ENCODE data around the gene SEC14L1. TPM values are rescaled to one million over a fixed set of nuclear protein-coding genes. Genes with fewer than 3 reads are reported as not detected.
A peak's percentile ranks its signal among the peaks of the same experiment; 100 is the strongest.
"Not testable (repeated sequence)": the region's sequence is repeated elsewhere in the genome, so short reads cannot be mapped to it uniquely, and the experiment has no call there.

Gene SEC14L1
- 10 to 100 TPM; 56.9 to 59.6 TPM for total RNA-seq

DNA sequence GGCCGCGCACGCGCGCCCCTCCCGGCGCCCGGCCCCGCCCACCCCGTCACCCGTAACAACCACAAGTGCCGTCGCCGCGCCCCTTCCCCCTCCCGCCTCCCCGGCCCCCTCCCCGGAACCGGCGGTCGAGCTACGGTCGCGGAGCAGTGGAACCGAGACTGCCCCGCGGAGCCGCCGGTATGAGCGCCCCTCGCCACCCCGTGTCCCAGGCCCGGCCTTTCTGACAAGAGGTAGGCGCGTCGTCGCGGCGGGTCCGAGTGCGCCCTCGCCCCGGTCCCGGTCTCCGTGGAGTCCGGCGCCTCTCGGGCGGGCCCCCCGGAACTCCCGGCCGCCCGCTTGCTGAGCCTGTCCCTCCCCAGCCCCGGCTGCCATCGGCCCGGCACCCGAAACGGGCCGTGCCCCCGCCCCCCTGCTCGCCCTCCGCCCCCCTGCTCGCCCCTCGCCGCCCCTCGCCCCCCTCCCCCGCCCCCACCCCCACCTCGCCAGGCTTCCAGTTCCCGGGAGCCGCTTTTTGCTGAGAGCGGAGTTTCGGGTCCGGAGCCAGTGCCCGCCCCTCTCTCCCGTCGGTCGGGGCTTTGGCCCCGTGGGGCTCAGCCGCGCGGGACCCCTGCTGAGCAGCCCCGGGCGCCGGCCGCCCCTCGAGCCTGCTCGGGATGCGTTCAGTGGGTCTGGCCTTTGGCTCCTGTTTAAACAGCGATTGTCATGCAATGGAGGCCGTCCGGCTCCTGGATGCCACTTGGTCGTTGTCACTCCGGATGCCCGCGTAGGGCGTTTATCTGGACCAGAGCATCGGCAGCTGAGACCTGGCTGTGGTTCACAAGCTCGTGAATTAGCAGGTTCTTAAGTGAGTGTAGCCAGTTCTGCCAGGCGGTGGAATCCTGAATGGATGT, at the start of gene SEC14L1:
Gene SEC14L1 (plus strand): TSS at position 92 of the 890 bp plus-strand sequence. CDS start 2,628 bp downstream, outside the sequence.
- peaks cover 14% of the 10 kb centered on the region for H3K9me3 Mint-ChIP-seq
- H3K36me3 Mint-ChIP-seq, result peaks cover 40% of the 10 kb centered on the region
- H3K27me3 Mint-ChIP-seq, result no peaks in the 10 kb centered on the region
- peak; percentile 37 for DNase-seq
- H3K4me3 Mint-ChIP-seq, result peak within 1 kb of the TSS; percentile 86
- H3K4me1 Mint-ChIP-seq, result peaks cover 52% of the 10 kb centered on the region
- H3K27ac Mint-ChIP-seq, result peak within 1 kb of the TSS; percentile 96

- Mint-ChIP-seq H3K4me3 (peak overlapping the region; percentile 48), H3K9me3 (no peaks in the 10 kb centered on the region), H3K4me1 (peaks cover 42% of the 10 kb centered on the region), H3K27ac (peak overlapping the region; percentile 82), H3K36me3 (peaks cover 57% of the 10 kb centered on the region), H3K27me3 (no peaks in the 10 kb centered on the region)
- no peak for DNase-seq
These were observed 48.7 kb upstream of the SEC14L1 start for GRCh38 chr17:77092025-77092424.

DNA sequence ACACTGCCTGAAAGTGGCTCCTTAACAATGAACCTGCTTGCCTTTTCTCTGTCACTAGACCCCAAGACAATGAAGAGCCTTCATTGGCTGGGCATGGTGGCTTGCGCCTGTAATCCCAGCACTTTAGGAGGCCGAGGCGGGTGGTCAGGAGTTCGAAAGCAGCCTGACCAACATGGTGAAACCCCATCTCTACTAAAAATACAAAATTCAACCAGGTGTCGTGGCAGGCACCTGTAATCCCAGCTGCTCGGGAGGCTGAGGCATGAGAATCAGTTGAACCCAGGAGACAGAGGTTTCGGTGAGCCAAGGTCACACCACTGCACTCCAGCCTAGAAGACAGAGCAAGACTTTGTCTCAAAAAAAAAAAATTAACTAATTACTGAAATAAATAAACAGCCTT, 45.3 kb upstream of the SEC14L1 start:
- H3K4me1 Mint-ChIP-seq, result peaks cover 51% of the 10 kb centered on the region

GRCh38 chr17:77096570-77097214, 44.1 kb upstream of the SEC14L1 start:
- H3K27me3 Mint-ChIP-seq, result no peaks in the 10 kb centered on the region
- H3K36me3 Mint-ChIP-seq, result peaks cover 51% of the 10 kb centered on the region
- DNase-seq, result no peak
- no peaks in the 10 kb centered on the region for H3K9me3 Mint-ChIP-seq
- peak overlapping the region; percentile 80 for H3K27ac Mint-ChIP-seq
- peaks cover 46% of the 10 kb centered on the region for H3K4me1 Mint-ChIP-seq
- no peak overlapping the region for H3K4me3 Mint-ChIP-seq

More for the DNA sequence above, 45.3 kb upstream of the SEC14L1 start:
- no peak for DNase-seq
- no peaks in the 10 kb centered on the region for H3K27me3 Mint-ChIP-seq
- H3K9me3 Mint-ChIP-seq, result no peaks in the 10 kb centered on the region
- no peak overlapping the region for H3K4me3 Mint-ChIP-seq
- no peak overlapping the region for H3K27ac Mint-ChIP-seq
- H3K36me3 Mint-ChIP-seq, result peaks cover 57% of the 10 kb centered on the region

- Mint-ChIP-seq H3K9me3 (no peaks in the 10 kb centered on the region), H3K36me3 (peaks cover 45% of the 10 kb centered on the region), H3K4me1 (peaks cover 44% of the 10 kb centered on the region), H3K27ac (peak overlapping the region; percentile 80), H3K27me3 (no peaks in the 10 kb centered on the region), H3K4me3 (no peak overlapping the region)
- DNase-seq, result no peak
These were observed 43.1 kb upstream of the SEC14L1 start for GRCh38 chr17:77097631-77098180.

DNA sequence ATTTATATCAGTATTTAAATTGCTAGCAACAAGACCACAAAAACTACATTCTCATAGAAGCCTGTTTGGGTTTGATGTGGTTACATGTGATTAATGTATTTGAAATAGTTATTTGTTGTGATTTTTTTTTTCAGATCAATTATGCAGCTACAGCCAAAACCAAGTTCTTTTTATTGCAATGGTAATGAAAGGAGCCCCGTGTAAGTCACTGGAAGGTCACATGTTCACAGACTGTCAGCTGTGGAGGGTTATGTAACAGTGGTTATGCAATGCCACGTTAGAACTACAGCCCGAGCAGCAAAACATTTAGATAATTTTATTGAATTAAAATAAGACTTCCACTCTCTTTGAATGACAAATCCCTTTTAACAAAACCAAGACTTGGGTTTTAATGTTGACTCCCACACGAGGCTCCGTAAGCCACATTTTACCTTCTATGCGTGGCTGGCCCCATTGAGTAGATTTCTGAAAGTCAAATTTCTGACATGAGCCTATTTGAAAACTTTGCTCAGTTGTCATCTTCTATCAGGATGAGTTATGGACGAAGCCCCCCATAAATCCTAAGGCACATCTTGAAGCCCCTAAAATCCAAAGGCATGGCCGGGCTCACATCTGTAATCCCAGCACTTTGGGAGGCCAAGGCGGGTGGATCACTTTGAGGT, 41.8 kb upstream of the SEC14L1 start:
- Mint-ChIP-seq H3K27me3 (no peaks in the 10 kb centered on the region), H3K4me1 (peaks cover 40% of the 10 kb centered on the region), H3K9me3 (no peaks in the 10 kb centered on the region), H3K27ac (peak overlapping the region; percentile 80), H3K36me3 (peaks cover 35% of the 10 kb centered on the region), H3K4me3 (no peak overlapping the region)
- no peak for DNase-seq

DNA sequence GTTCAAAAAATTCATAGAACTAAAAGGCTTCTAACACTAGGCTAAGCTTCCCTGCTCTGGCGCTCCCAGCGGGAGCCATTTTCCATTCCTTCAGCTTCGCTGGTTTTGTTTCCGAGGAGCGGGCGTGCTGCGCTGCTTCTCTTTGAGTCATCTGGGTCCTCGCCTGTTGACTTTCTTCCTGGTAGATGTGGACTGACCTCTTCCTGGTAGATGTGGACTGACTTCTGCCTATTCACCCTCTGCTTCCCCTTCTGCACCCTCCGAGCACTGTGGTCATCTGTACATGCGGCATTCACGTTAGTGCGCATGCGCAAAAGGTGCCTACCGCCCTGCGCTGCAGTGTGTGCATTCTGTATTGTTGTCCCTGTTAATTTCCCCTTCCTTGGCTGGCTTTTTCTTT, 40.8 kb upstream of the SEC14L1 start:
- Mint-ChIP-seq H3K4me3 (no peak overlapping the region), H3K27ac (peak overlapping the region; percentile 39), H3K27me3 (no peaks in the 10 kb centered on the region), H3K36me3 (peaks cover 32% of the 10 kb centered on the region), H3K4me1 (peaks cover 38% of the 10 kb centered on the region), H3K9me3 (no peaks in the 10 kb centered on the region)
- no peak for DNase-seq

- Mint-ChIP-seq H3K4me3 (no peak overlapping the region), H3K4me1 (peaks cover 38% of the 10 kb centered on the region), H3K9me3 (no peaks in the 10 kb centered on the region), H3K27me3 (no peaks in the 10 kb centered on the region), H3K27ac (no peak overlapping the region), H3K36me3 (peaks cover 35% of the 10 kb centered on the region)
- DNase-seq, result no peak
These were observed 39.0 kb upstream of the SEC14L1 start for GRCh38 chr17:77101521-77102410.

GRCh38 chr17:77102411-77103134, 38.2 kb upstream of the SEC14L1 start:
- H3K4me3 Mint-ChIP-seq, H3K27me3 Mint-ChIP-seq, H3K9me3 Mint-ChIP-seq, H3K27ac Mint-ChIP-seq, DNase-seq: not testable (repeated sequence)
- H3K36me3 Mint-ChIP-seq, result peaks cover 31% of the 10 kb centered on the region
- H3K4me1 Mint-ChIP-seq, result peaks cover 37% of the 10 kb centered on the region

GRCh38 chr17:77105706-77106105, 35.1 kb upstream of the SEC14L1 start:
- peaks cover 33% of the 10 kb centered on the region for H3K4me1 Mint-ChIP-seq
- no peaks in the 10 kb centered on the region for H3K9me3 Mint-ChIP-seq
- H3K4me3 Mint-ChIP-seq, result peak overlapping the region; percentile 0
- no peak for DNase-seq
- peaks cover 16% of the 10 kb centered on the region for H3K36me3 Mint-ChIP-seq
- peak overlapping the region; percentile 67 for H3K27ac Mint-ChIP-seq
- no peaks in the 10 kb centered on the region for H3K27me3 Mint-ChIP-seq

DNA sequence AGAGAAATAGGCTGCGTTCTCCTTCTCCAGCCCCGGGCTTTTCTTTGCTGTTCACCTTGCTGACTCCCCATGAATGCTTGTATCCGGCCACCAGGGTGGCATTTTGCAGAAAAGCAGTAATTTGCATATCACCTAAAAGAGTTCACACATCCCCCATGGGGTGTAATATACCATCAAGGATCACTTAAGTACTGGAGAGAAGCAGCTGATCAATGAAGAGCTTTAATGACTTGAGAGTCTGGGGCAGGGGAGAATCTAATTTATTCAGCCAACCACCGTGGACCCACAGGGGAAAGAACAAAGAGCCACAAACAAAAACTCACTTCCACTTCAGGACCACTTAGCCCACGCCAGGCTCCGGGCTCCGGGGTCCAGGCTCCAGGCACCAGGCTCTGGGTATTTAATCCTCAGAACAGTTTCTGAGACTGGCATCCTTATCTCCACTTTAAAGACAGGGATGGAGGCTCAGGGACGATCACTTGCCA, 33.9 kb upstream of the SEC14L1 start:
- peak overlapping the region; percentile 87 for H3K27ac Mint-ChIP-seq
- H3K4me1 Mint-ChIP-seq, result peaks cover 38% of the 10 kb centered on the region
- H3K4me3 Mint-ChIP-seq, result peak overlapping the region; percentile 57
- H3K27me3 Mint-ChIP-seq, result no peaks in the 10 kb centered on the region
- H3K9me3 Mint-ChIP-seq, result no peaks in the 10 kb centered on the region
- peaks cover 13% of the 10 kb centered on the region for H3K36me3 Mint-ChIP-seq
- no peak for DNase-seq

DNA sequence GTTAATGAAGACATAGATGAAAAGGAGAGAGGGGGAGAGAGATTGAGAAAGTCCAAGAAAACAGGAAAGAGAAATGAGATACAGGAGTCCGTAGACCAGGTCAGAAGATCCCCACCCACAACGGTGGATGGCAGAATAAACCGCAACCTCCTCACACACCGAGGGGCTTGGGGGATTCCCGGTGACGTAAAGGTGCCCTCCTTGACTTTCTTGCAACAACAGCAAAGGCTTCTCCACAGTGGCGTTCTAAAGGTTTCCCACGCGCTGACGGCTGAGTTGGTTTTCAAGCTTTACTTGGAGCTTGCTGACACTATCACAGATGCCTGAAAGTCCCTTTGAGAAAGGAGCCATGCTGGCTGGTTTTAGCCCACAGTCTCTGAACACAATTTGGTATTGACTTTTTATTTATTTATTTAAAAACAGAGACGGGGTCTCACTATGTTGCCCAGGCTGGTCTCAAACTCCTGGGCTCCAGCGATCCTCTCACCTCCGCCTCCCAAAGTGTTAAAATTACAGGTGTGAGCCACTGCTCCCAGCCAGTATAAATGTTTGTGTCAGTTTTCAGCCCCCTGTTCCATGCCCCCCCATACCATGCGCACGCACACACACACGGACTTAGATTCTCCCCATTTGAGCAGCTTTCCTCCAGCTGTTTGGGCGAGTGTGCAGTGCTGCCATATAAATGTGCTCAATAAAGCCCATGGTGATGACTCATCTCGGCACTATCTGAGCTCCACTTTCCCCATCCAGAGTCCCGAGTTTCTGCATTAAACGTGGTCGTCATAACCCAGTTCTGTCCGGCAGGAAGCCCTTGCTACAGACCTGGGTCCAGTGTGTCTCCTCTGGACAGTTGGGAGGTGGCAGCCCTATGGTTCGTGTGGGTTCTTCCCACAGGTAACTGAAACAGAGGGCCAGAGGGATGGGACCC, 33.0 kb upstream of the SEC14L1 start:
- peak; percentile 78 for DNase-seq
- peak overlapping the region; percentile 57 for H3K4me3 Mint-ChIP-seq
- H3K27ac Mint-ChIP-seq, result peak overlapping the region; percentile 82
- no peaks in the 10 kb centered on the region for H3K9me3 Mint-ChIP-seq
- H3K36me3 Mint-ChIP-seq, result peaks cover 13% of the 10 kb centered on the region
- peaks cover 35% of the 10 kb centered on the region for H3K4me1 Mint-ChIP-seq
- H3K27me3 Mint-ChIP-seq, result no peaks in the 10 kb centered on the region

Data from activated naive CD8-positive, alpha-beta T cell treated with anti-CD3 and anti-CD28 coated beads for 36 hours (primary cell).